Osteoblast (primary cell): ENCODE data around the gene LHFPL6. TPM values are rescaled to one million over a fixed set of nuclear protein-coding genes. Genes with fewer than 3 reads are reported as not detected.

Experiments used
- DNase-seq: peaks from one replicate; pipeline ENCODE4 v3.0.0; 2011; ENCODE audit warnings: low spot score, mixed read lengths; ENCODE audit not compliant: insufficient read length; ENCODE audit errors: missing footprints
- H2AFZ ChIP-seq: 2 replicates; pipeline ENCODE4 v1.6.0; 2011; ENCODE audit warnings: mild to moderate bottlenecking, low read length
- H3K27ac ChIP-seq: 2 replicates; pipeline ENCODE4 v1.5.1; 2011; ENCODE audit warnings: mild to moderate bottlenecking, low read depth, low read length, moderate library complexity
- H3K27me3 ChIP-seq: 2 replicates; pipeline ENCODE4 v1.6.0; 2012; ENCODE audit warnings: mild to moderate bottlenecking, control low read depth, inconsistent platforms, low read length, moderate library complexity; ENCODE audit not compliant: insufficient read depth
- H3K36me3 ChIP-seq: 2 replicates; pipeline ENCODE4 v1.5.1; 2011; ENCODE audit warnings: mild to moderate bottlenecking, low read length, control low read depth, moderate library complexity; ENCODE audit not compliant: insufficient read depth
- H3K4me1 ChIP-seq: 2 replicates; pipeline ENCODE4 v1.5.1; 2011; ENCODE audit warnings: mild to moderate bottlenecking, low read length, control low read depth, moderate library complexity; ENCODE audit not compliant: insufficient read depth
- H3K4me2 ChIP-seq: 2 replicates; pipeline ENCODE4 v1.6.0; 2011; ENCODE audit warnings: mild to moderate bottlenecking, low read length; ENCODE audit not compliant: insufficient read depth
- H3K4me3 ChIP-seq: fragments of 200-600 bp; sonication (generic); 3 replicates; pipeline ENCODE4 v1.5.1; 2012; ENCODE audit warnings: mild to moderate bottlenecking, low read length, inconsistent platforms; ENCODE audit not compliant: insufficient read depth
- H3K79me2 ChIP-seq: 2 replicates; pipeline ENCODE4 v1.6.0; 2012; ENCODE audit warnings: mild to moderate bottlenecking, low read length, control low read depth, inconsistent platforms; ENCODE audit not compliant: insufficient read depth
- H3K9me3 ChIP-seq: 2 replicates; pipeline ENCODE4 v1.5.1; 2011; ENCODE audit warnings: low read depth, low read length, control low read depth
- H4K20me1 ChIP-seq: 2 replicates; pipeline ENCODE4 v1.6.0; 2012; ENCODE audit warnings: mild to moderate bottlenecking, low read length, control low read depth; ENCODE audit not compliant: insufficient read depth
- total RNA-seq: library from RNA; depleted of rRNA; stranded (reverse); fragments of >200 nt; gene quantifications from 2 replicates; pipeline ENCODE4 v1.2.3, GENCODE V29; 2012
- TF ChIP-seq, protein P1 (sequence below): IDR thresholded peaks from 2 replicates; pipeline ENCODE4 v1.5.1; 2011; ENCODE audit warnings: mild to moderate bottlenecking, low read depth, low read length, moderate library complexity; ENCODE audit errors: extremely low read depth

The LHFPL6 gene
- total RNA-seq, 1 donor = 112 TPM

DNA sequence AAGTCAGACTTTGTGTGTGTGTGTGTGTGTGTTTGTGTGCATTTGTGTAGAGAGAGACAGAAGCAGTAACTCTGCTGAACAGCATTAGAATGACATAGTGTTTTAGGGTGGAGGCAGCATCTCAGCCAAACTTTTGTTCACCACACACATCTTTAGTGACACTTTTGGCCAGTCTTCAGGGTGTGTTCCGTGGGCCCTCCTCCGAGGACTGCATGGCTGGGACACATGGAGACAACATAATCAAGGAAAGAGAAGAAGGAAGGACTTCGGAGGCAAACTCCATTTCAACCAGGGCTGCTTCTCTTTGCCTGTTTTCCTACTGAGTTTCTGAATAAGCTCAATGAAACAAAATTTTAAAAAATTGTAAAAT, 205.1 kb downstream of the LHFPL6 start:
- Histone ChIP-seq H3K36me3 (no peaks in the 10 kb centered on the region), H3K27me3 (no peaks in the 10 kb centered on the region), H3K9me3 (no peaks in the 10 kb centered on the region), H2AFZ (no peak overlapping the region), H3K4me2 (no peak overlapping the region), H3K4me3 (no peak overlapping the region), H3K79me2 (peaks cover 18% of the 10 kb centered on the region), H3K4me1 (peaks cover 9% of the 10 kb centered on the region), H3K27ac (no peak overlapping the region), H4K20me1 (peaks cover 6% of the 10 kb centered on the region)
- no peak for DNase-seq
- TF ChIP-seq, protein P1, sequence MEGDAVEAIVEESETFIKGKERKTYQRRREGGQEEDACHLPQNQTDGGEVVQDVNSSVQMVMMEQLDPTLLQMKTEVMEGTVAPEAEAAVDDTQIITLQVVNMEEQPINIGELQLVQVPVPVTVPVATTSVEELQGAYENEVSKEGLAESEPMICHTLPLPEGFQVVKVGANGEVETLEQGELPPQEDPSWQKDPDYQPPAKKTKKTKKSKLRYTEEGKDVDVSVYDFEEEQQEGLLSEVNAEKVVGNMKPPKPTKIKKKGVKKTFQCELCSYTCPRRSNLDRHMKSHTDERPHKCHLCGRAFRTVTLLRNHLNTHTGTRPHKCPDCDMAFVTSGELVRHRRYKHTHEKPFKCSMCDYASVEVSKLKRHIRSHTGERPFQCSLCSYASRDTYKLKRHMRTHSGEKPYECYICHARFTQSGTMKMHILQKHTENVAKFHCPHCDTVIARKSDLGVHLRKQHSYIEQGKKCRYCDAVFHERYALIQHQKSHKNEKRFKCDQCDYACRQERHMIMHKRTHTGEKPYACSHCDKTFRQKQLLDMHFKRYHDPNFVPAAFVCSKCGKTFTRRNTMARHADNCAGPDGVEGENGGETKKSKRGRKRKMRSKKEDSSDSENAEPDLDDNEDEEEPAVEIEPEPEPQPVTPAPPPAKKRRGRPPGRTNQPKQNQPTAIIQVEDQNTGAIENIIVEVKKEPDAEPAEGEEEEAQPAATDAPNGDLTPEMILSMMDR = no peak

DNA sequence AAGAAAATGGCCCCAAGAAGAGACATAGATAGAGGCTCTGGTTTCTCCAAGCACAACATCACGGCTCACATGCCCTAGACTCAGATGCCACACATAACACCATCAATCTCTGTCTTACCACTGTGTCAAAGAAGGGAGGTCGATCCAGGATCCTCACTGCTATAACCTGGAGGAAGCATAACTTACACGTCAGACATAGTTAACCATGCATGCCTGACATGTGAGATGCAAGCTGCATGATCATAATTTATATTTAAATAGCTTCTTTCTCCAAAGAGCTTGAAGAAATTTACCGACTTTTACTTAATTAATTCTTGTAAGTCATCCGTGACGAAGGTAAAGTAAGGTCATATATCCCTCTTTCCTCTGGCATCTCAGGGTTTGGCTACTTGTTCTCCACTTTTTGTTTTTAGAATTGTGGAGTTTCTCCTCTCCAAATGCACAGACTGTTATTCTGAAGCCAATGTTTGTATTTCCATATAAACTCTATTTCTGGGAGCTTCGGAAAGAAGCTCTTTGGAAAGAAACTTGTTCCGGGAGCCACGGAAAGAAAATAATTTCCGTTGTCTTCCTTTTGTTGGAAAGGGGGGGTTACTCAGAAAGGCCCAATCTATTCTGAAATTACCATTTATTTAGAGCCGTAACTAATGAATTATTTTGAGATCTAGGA, 205.6 kb downstream of the LHFPL6 start:
- no peak overlapping the region for H2AFZ ChIP-seq
- peaks cover 18% of the 10 kb centered on the region for H3K79me2 ChIP-seq
- DNase-seq = no peak
- no peak overlapping the region for H3K27ac ChIP-seq
- H3K36me3 ChIP-seq = no peaks in the 10 kb centered on the region
- no peaks in the 10 kb centered on the region for H3K9me3 ChIP-seq
- no peaks in the 10 kb centered on the region for H3K27me3 ChIP-seq
- no peak overlapping the region for H3K4me3 ChIP-seq
- H3K4me2 ChIP-seq = no peak overlapping the region
- TF ChIP-seq, protein P1 = no peak
- peaks cover 9% of the 10 kb centered on the region for H3K4me1 ChIP-seq
- H4K20me1 ChIP-seq = peaks cover 6% of the 10 kb centered on the region

DNA sequence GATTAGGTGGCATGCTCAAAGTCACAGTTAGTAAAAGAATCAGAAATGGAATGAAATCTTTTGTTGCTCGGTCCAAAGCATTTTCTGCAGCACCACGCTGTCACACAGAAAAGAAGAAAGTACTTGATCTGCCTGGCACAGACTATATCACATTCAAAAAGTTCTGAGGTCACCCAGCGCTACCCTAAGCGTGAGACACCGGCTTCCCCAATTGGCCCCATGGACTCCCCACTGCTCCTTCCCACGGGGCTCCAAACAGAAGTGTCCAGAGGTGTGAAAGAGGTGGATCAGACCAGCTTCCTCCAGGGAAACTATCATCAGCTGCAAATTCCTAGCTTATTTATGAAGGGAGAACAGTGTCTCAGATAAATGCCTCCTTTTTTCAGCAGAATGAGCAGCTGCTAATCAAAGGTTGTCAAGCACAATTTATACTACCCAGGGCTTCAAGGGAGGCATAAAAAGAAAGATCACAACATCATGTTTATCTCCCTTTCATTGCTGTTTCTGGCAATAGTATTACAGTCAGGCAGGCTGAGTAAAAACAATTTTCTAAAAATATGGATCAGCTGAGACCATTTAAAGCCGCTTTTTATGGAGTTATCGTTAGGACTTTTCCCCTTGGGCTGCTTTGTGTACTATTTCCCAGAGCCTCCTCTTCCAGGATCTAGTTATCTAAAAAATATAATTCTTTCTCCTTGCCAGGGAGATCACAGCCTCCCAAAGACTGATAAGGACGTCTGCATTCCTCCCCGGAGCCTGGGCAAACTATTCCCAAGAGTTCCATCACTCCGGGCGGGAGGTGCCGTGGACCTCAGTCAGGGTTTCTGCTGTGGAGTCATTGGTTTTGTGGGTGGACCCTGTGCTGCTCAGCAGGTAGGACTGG, 208.0 kb downstream of the LHFPL6 start:
- DNase-seq = no peak
- H3K4me1 ChIP-seq = peaks cover 9% of the 10 kb centered on the region
- H3K9me3 ChIP-seq = no peaks in the 10 kb centered on the region
- H3K4me3 ChIP-seq = peak overlapping the region; percentile 12
- no peak overlapping the region for H2AFZ ChIP-seq
- TF ChIP-seq, protein P1 = no peak
- peak overlapping the region; percentile 46 for H3K4me2 ChIP-seq
- H3K27me3 ChIP-seq = no peaks in the 10 kb centered on the region
- no peaks in the 10 kb centered on the region for H3K36me3 ChIP-seq
- H3K79me2 ChIP-seq = peaks cover 12% of the 10 kb centered on the region
- H4K20me1 ChIP-seq = peaks cover 1% of the 10 kb centered on the region
- no peak overlapping the region for H3K27ac ChIP-seq

DNA sequence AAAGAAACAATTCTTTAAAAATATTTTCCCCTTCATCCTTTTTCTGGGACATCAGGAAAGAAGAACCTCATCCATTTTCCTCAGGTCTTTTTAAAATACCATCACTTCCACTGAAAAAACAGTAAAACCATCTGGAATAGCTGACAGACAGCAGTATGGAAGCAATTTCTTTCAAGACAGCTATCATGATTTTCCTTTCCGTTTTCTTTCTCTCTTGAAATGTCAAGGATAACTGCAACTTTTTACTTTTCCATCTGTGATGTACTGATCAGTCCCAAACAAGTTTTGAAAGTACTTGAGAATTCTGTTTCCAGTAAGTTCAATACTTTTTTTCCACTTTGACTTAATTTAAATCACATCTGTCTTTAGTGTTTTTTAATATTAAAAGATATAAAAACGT, 211.2 kb downstream of the LHFPL6 start:
- peaks cover 9% of the 10 kb centered on the region for H3K4me1 ChIP-seq
- H2AFZ ChIP-seq = no peak overlapping the region
- H4K20me1 ChIP-seq = no peaks in the 10 kb centered on the region
- H3K36me3 ChIP-seq = no peaks in the 10 kb centered on the region
- TF ChIP-seq, protein P1 = no peak
- H3K27ac ChIP-seq = no peak overlapping the region
- no peak overlapping the region for H3K4me2 ChIP-seq
- peaks cover 3% of the 10 kb centered on the region for H3K79me2 ChIP-seq
- H3K9me3 ChIP-seq = no peaks in the 10 kb centered on the region
- DNase-seq = no peak
- H3K27me3 ChIP-seq = no peaks in the 10 kb centered on the region
- no peak overlapping the region for H3K4me3 ChIP-seq
